SU-DHL-6 (cell line): ENCODE results near the gene CRTAC1.

Source experiments
- EZH2phosphoT487 ChIP-seq: fragments of 200-600 bp; sonication (generic), shearing (Covaris generic); conservative IDR thresholded peaks from 2 replicates; pipeline ENCODE4 v1.6.1; 2018; ENCODE audit warnings: mild to moderate bottlenecking, antibody characterized with exemption, low read length, moderate library complexity, mixed read lengths
- TF ChIP-seq, protein P1 (sequence below): fragments of 200-600 bp; sonication (generic); IDR thresholded peaks from one replicate; pipeline ENCODE4 v1.5.1; 2017; ENCODE audit warnings: antibody characterized with exemption, mild to moderate bottlenecking, low read length, moderate library complexity; ENCODE audit not compliant: insufficient read depth, poor library complexity, severe bottlenecking

DNA sequence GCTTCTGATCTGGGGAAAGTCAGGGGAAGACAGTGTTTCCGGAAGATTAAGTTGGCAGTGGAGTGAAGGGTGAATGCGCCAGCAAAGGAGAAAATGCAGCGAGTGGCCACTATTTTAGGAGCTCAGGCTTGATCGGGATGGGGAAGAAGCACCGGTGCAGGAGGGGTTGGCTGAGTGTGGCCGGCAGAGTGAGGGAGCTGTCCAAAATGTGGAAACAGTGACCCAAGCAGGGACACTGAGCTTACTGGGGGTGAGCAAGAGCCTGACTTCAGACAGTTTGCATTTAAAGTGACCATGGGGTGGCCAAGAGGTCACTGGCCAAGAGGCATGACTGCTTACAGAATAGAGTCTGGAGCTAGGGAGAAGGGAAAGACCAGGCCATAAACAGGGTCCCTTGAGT lies 101.5 kb downstream of the CRTAC1 start:
- TF ChIP-seq, protein P1, sequence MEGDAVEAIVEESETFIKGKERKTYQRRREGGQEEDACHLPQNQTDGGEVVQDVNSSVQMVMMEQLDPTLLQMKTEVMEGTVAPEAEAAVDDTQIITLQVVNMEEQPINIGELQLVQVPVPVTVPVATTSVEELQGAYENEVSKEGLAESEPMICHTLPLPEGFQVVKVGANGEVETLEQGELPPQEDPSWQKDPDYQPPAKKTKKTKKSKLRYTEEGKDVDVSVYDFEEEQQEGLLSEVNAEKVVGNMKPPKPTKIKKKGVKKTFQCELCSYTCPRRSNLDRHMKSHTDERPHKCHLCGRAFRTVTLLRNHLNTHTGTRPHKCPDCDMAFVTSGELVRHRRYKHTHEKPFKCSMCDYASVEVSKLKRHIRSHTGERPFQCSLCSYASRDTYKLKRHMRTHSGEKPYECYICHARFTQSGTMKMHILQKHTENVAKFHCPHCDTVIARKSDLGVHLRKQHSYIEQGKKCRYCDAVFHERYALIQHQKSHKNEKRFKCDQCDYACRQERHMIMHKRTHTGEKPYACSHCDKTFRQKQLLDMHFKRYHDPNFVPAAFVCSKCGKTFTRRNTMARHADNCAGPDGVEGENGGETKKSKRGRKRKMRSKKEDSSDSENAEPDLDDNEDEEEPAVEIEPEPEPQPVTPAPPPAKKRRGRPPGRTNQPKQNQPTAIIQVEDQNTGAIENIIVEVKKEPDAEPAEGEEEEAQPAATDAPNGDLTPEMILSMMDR: no peak
- TF ChIP-seq EZH2phosphoT487: no peak
